ENCODE measurements around the gene HAGHL. TPM values are rescaled to one million over a fixed set of nuclear protein-coding genes. Genes with fewer than 3 reads are reported as not detected.

The HAGHL gene
- total RNA-seq, 4 donors from 2014 or later: 3.2 to 7.1 (median 4.8) TPM

DNA sequence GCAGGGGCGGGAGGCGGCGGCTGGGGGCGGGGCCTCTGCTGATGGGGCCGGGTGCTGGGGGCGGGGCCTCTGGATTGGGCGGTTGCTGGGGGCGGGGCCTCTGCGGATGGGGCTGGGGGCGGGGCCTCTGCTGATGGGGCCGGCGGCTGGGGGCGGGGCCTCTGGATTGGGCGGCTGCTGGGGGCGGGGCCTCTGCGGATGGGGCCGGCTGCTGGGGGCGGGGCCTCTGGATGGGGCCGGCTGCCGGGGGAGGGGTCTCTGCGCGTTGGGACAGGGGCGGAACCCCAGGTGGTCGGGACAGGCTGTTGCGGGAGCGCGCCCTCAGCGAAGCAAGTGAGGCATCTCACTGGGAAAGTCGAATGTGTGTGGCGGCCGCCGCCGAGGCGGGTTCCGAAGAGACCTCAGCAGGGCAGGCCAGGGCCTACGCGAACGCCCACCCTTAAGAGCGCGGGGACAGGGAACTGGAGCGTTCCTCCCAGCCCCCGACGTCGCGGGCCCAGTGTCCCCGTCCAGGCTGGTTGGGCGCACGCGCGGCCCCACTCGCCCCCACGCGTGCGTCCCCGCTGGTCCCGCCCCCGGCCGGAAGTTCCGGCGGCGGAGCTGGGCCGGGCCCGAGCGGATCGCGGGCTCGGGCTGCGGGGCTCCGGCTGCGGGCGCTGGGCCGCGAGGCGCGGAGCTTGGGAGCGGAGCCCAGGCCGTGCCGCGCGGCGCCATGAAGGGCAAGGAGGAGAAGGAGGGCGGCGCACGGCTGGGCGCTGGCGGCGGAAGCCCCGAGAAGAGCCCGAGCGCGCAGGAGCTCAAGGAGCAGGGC lies 46.9 kb upstream of the HAGHL start, which contains the start of gene STUB1:
TSS of gene STUB1 (plus strand) at position 597 of the 811 bp plus-strand sequence. CDS start at position 713, 116 bp downstream.
- Histone ChIP-seq H3K27me3 (peaks cover 4% of the 10 kb centered on the region), H3K27ac (peak within 1 kb of the TSS; percentile 92), H3K9me3 (no peaks in the 10 kb centered on the region), H3K4me3 (peak within 1 kb of the TSS; percentile 84), H3K4me1 (peaks cover 90% of the 10 kb centered on the region), H3K36me3 (peaks cover 16% of the 10 kb centered on the region)
- 0% methylated on average over 6 of the region's 91 CpGs for WGBS
- DNase-seq (ENCODE audit: low spot score in 2 of 2): peak; percentile 91 to 94
- no peak for TF ChIP-seq EP300 (IDR thresholded peaks at IDR 0.05)
- TF ChIP-seq POLR2A (IDR thresholded peaks at IDR 0.05): peak; percentile 27 to 71
- TF ChIP-seq, protein P1, sequence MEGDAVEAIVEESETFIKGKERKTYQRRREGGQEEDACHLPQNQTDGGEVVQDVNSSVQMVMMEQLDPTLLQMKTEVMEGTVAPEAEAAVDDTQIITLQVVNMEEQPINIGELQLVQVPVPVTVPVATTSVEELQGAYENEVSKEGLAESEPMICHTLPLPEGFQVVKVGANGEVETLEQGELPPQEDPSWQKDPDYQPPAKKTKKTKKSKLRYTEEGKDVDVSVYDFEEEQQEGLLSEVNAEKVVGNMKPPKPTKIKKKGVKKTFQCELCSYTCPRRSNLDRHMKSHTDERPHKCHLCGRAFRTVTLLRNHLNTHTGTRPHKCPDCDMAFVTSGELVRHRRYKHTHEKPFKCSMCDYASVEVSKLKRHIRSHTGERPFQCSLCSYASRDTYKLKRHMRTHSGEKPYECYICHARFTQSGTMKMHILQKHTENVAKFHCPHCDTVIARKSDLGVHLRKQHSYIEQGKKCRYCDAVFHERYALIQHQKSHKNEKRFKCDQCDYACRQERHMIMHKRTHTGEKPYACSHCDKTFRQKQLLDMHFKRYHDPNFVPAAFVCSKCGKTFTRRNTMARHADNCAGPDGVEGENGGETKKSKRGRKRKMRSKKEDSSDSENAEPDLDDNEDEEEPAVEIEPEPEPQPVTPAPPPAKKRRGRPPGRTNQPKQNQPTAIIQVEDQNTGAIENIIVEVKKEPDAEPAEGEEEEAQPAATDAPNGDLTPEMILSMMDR (IDR thresholded peaks at IDR 0.05): no peak
- TF ChIP-seq POLR2AphosphoS5 (IDR thresholded peaks at IDR 0.05): peak in 1 of 3 donors; percentile 66

DNA sequence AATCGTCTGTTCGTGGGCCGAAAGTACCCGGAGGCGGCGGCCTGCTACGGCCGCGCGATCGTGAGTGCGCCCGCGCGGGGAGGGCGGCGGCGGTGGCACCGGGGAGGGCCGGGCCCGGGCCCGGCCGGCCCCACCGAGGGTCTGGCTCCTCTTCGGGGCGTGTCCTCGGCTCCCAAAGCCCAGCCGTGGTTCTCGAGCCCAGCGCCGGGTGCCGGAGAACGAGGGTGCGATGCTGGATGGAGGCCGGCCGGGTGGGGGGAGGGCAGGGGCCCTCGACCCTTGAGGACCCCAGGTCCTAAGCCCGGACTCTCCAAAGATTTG lies 46.3 kb upstream of the HAGHL start:
- WGBS: 0% methylated on average over 1 of the region's 38 CpGs
- peaks cover 4% of the 10 kb centered on the region for H3K27me3 ChIP-seq
- peak overlapping the region; percentile 84 for H3K4me3 ChIP-seq
- peak overlapping the region; percentile 92 for H3K27ac ChIP-seq
- TF ChIP-seq POLR2AphosphoS5 (IDR thresholded peaks at IDR 0.05) (no peak), POLR2A (IDR thresholded peaks at IDR 0.05) (no peak), EP300 (IDR thresholded peaks at IDR 0.05) (no peak)
- TF ChIP-seq, protein P1 (IDR thresholded peaks at IDR 0.05): no peak
- H3K36me3 ChIP-seq: peaks cover 16% of the 10 kb centered on the region
- DNase-seq (ENCODE audit: low spot score in 2 of 2): no peak
- peaks cover 90% of the 10 kb centered on the region for H3K4me1 ChIP-seq
- H3K9me3 ChIP-seq: no peaks in the 10 kb centered on the region

DNA sequence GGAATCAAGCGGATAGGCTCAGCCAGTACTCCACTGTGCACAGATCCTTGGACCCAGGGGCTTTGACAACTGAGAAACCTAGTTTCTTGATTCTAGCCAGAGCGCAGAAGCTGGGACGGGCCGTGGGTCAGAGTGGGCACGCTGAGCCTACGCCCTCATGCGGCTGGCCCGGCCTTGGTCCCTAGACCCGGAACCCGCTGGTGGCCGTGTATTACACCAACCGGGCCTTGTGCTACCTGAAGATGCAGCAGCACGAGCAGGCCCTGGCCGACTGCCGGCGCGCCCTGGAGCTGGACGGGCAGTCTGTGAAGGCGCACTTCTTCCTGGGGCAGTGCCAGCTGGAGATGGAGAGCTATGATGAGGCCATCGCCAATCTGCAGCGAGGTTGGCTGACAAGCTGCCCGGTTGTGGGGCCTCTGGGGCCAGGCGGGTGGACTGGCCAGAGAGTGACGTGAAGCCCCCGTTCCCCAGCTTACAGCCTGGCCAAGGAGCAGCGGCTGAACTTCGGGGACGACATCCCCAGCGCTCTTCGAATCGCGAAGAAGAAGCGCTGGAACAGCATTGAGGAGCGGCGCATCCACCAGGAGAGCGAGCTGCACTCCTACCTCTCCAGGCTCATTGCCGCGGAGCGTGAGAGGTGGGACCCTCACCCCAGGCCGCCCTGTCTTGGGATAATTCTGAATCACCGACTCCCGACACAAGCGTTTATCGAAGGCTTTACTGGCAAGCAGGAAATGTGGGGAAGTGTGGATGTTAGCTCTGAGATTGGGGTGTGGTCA lies 45.8 kb upstream of the HAGHL start:
- Histone ChIP-seq H3K4me1 (peaks cover 90% of the 10 kb centered on the region), H3K27ac (peak overlapping the region; percentile 92), H3K9me3 (no peaks in the 10 kb centered on the region), H3K27me3 (peaks cover 4% of the 10 kb centered on the region), H3K4me3 (peak overlapping the region; percentile 84), H3K36me3 (peaks cover 16% of the 10 kb centered on the region)
- TF ChIP-seq POLR2AphosphoS5 (IDR thresholded peaks at IDR 0.05) (no peak), POLR2A (IDR thresholded peaks at IDR 0.05) (no peak), EP300 (IDR thresholded peaks at IDR 0.05) (no peak)
- TF ChIP-seq, protein P1 (IDR thresholded peaks at IDR 0.05): no peak
- no peak for DNase-seq (ENCODE audit: low spot score in 2 of 2)
- 38% methylated on average over 20 of the region's 44 CpGs for WGBS

DNA sequence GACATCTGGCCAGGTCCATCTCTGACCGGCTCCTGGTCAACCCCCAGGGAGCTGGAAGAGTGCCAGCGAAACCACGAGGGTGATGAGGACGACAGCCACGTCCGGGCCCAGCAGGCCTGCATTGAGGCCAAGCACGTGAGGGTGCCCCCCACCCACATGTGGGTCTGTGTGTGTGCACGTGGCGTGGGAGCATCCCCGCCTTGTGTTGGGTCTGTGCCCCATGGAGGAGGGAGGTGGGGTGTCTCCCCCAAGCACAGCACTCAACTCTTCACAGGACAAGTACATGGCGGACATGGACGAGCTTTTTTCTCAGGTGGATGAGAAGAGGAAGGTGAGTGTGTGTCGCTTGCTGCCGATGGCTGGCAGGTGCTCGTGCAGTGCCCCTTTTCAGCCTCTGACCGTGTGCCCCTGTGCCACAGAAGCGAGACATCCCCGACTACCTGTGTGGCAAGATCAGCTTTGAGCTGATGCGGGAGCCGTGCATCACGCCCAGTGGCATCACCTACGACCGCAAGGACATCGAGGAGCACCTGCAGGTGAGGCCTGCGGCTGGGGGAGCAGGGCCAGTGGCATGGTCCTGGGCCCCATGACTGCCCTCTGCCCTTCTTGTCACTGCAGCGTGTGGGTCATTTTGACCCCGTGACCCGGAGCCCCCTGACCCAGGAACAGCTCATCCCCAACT lies 45.0 kb upstream of the HAGHL start:
- 90% methylated on average over 9 of the region's 28 CpGs for WGBS
- H3K4me3 ChIP-seq: peak overlapping the region; percentile 84
- H3K9me3 ChIP-seq: no peaks in the 10 kb centered on the region
- H3K27ac ChIP-seq: no peak overlapping the region
- H3K36me3 ChIP-seq: peaks cover 20% of the 10 kb centered on the region
- TF ChIP-seq, protein P1 (IDR thresholded peaks at IDR 0.05): no peak
- no peak for TF ChIP-seq POLR2A (IDR thresholded peaks at IDR 0.05)
- no peak for DNase-seq (ENCODE audit: low spot score in 2 of 2)
- H3K27me3 ChIP-seq: peaks cover 4% of the 10 kb centered on the region
- peaks cover 86% of the 10 kb centered on the region for H3K4me1 ChIP-seq
